ENCODE measurements around the gene PCDHGA7. TPM values are rescaled to one million over a fixed set of nuclear protein-coding genes. Genes with fewer than 3 reads are reported as not detected.
"Not testable (repeated sequence)": the region's sequence is repeated elsewhere in the genome, so short reads cannot be mapped to it uniquely, and the experiment has no call there.

Gene PCDHGA7
- total RNA-seq (2014; rRNA removed; shearing (Covaris generic); ENCODE audit: low replicate concordance), result not detected in 2 replicates

GRCh38 chr5:141382469-141383294, at the start of gene PCDHGA7:
Gene PCDHGA7 (plus strand): TSS chr5:141382742. CDS start chr5:141382900, 158 bp downstream.
- in situ Hi-C loops (cut with HindIII; ENCODE audit: low pct_unique_long_range_greater_than_20kb, low sequenced_read_pairs), result no loop called here
- no peak for DNase-seq (ENCODE audit: low read depth)

GRCh38 chr5:141338538-141339306, 43.8 kb upstream of the PCDHGA7 start, which contains the start of gene PCDHGA2:
Gene PCDHGA2 (plus strand): TSS chr5:141338760.
- in situ Hi-C loops (cut with HindIII; ENCODE audit: low pct_unique_long_range_greater_than_20kb, low sequenced_read_pairs), result no loop called here
- no peak for DNase-seq (ENCODE audit: low read depth)

GRCh38 chr5:141340781-141341354, 41.7 kb upstream of the PCDHGA7 start:
- DNase-seq (ENCODE audit: low read depth); in situ Hi-C loops (cut with HindIII; ENCODE audit: low pct_unique_long_range_greater_than_20kb, low sequenced_read_pairs): not testable (repeated sequence)

GRCh38 chr5:141342773-141343172, 39.8 kb upstream of the PCDHGA7 start:
- in situ Hi-C loops (cut with HindIII; ENCODE audit: low pct_unique_long_range_greater_than_20kb, low sequenced_read_pairs), result no loop called here
- DNase-seq (ENCODE audit: low read depth), result no peak

GRCh38 chr5:141343242-141343952, 39.1 kb upstream of the PCDHGA7 start, which contains the start of gene PCDHGA3:
Gene PCDHGA3 (plus strand): TSS chr5:141343829. CDS start chr5:141344034, 205 bp downstream.
- in situ Hi-C loops (cut with HindIII; ENCODE audit: low pct_unique_long_range_greater_than_20kb, low sequenced_read_pairs), result no loop called here
- no peak for DNase-seq (ENCODE audit: low read depth)

- in situ Hi-C loops (cut with HindIII; ENCODE audit: low pct_unique_long_range_greater_than_20kb, low sequenced_read_pairs), result no loop called here
- DNase-seq (ENCODE audit: low read depth), result no peak
Observed at GRCh38 chr5:141343953-141344463, 38.5 kb upstream of the PCDHGA7 start.

- in situ Hi-C loops (cut with HindIII; ENCODE audit: low pct_unique_long_range_greater_than_20kb, low sequenced_read_pairs), result no loop called here
- DNase-seq (ENCODE audit: low read depth), result no peak
Observed at GRCh38 chr5:141345327-141345726, 37.2 kb upstream of the PCDHGA7 start.

GRCh38 chr5:141346017-141346416, 36.5 kb upstream of the PCDHGA7 start:
- DNase-seq (ENCODE audit: low read depth); in situ Hi-C loops (cut with HindIII; ENCODE audit: low pct_unique_long_range_greater_than_20kb, low sequenced_read_pairs): not testable (repeated sequence)

GRCh38 chr5:141349917-141350619, 32.5 kb upstream of the PCDHGA7 start, which contains the start of gene PCDHGB1:
Gene PCDHGB1 (plus strand): TSS chr5:141350099. CDS start chr5:141350261, 162 bp downstream.
- in situ Hi-C loops (cut with HindIII; ENCODE audit: low pct_unique_long_range_greater_than_20kb, low sequenced_read_pairs), result no loop called here
- no peak for DNase-seq (ENCODE audit: low read depth)

GRCh38 chr5:141351591-141351990, 31.0 kb upstream of the PCDHGA7 start:
- in situ Hi-C loops (cut with HindIII; ENCODE audit: low pct_unique_long_range_greater_than_20kb, low sequenced_read_pairs), result no loop called here
- DNase-seq (ENCODE audit: low read depth), result no peak

GRCh38 chr5:141354900-141355469, 27.6 kb upstream of the PCDHGA7 start, which contains the start of gene PCDHGA4:
Gene PCDHGA4 (plus strand): TSS chr5:141355021. CDS start chr5:141355108, 87 bp downstream.
- in situ Hi-C loops (cut with HindIII; ENCODE audit: low pct_unique_long_range_greater_than_20kb, low sequenced_read_pairs), result no loop called here
- no peak for DNase-seq (ENCODE audit: low read depth)

- no peak for DNase-seq (ENCODE audit: low read depth)
- in situ Hi-C loops (cut with HindIII; ENCODE audit: low pct_unique_long_range_greater_than_20kb, low sequenced_read_pairs), result no loop called here
Observed at GRCh38 chr5:141355641-141356040, 26.9 kb upstream of the PCDHGA7 start.

GRCh38 chr5:141356133-141356532, 26.4 kb upstream of the PCDHGA7 start:
- in situ Hi-C loops (cut with HindIII; ENCODE audit: low pct_unique_long_range_greater_than_20kb, low sequenced_read_pairs), result no loop called here
- DNase-seq (ENCODE audit: low read depth), result no peak

- in situ Hi-C loops (cut with HindIII; ENCODE audit: low pct_unique_long_range_greater_than_20kb, low sequenced_read_pairs), result no loop called here
- DNase-seq (ENCODE audit: low read depth), result no peak
Observed at GRCh38 chr5:141356950-141357349, 25.6 kb upstream of the PCDHGA7 start.

- peak; percentile 6 for DNase-seq (ENCODE audit: low read depth)
- in situ Hi-C loops (cut with HindIII; ENCODE audit: low pct_unique_long_range_greater_than_20kb, low sequenced_read_pairs), result no loop called here
Observed at GRCh38 chr5:141359790-141360426, 22.6 kb upstream of the PCDHGA7 start, which contains the start of gene PCDHGB2. Gene PCDHGB2 (plus strand): TSS chr5:141359994. CDS start chr5:141360136, 142 bp downstream.

GRCh38 chr5:141360685-141361084, 21.9 kb upstream of the PCDHGA7 start:
- in situ Hi-C loops (cut with HindIII; ENCODE audit: low pct_unique_long_range_greater_than_20kb, low sequenced_read_pairs), result no loop called here

More at GRCh38 chr5:141360685-141361084, 21.9 kb upstream of the PCDHGA7 start:
- no peak for DNase-seq (ENCODE audit: low read depth)

All from Caki2 (cell line).